UCSD-AML1 (cell line): ENCODE measurements around the gene HECTD3.
"Not testable (repeated sequence)": the region's sequence is repeated elsewhere in the genome, so short reads cannot be mapped to it uniquely, and the experiment has no call there.

ENCODE experiments used
- DNase-seq: peaks from one replicate; lab custom pipeline; 2025; ENCODE audit not compliant: unreplicated experiment; lab: John Stamatoyannopoulos, UW

The HECTD3 gene

GRCh38 chr1:44994309-44994898 lies 16.7 kb downstream of the HECTD3 start:
- no peak for DNase-seq

GRCh38 chr1:44988531-44989156 lies 22.5 kb downstream of the HECTD3 start:
- DNase-seq, result no peak

GRCh38 chr1:44985747-44986359 lies 25.3 kb downstream of the HECTD3 start:
- DNase-seq, result no peak

GRCh38 chr1:44977372-44977771 lies 33.8 kb downstream of the HECTD3 start:
- DNase-seq, result not testable (repeated sequence)

GRCh38 chr1:44976252-44976651 lies 34.9 kb downstream of the HECTD3 start:
- DNase-seq, result no peak

- DNase-seq, result no peak
Measured at GRCh38 chr1:44973645-44974044, 37.5 kb downstream of the HECTD3 start.

- DNase-seq, result no peak
Measured at GRCh38 chr1:44970317-44970716, 40.8 kb downstream of the HECTD3 start.

- no peak for DNase-seq
Measured at GRCh38 chr1:44964396-44964795, 46.7 kb downstream of the HECTD3 start.

GRCh38 chr1:44962729-44963128 lies 48.4 kb downstream of the HECTD3 start:
- DNase-seq, result no peak

GRCh38 chr1:44962022-44962421 lies 49.1 kb downstream of the HECTD3 start:
- not testable (repeated sequence) for DNase-seq

- not testable (repeated sequence) for DNase-seq
Measured at GRCh38 chr1:44957566-44957965, 53.6 kb downstream of the HECTD3 start.

GRCh38 chr1:44956077-44956476 lies 55.0 kb downstream of the HECTD3 start:
- DNase-seq, result not testable (repeated sequence)
